ENCODE measurements around the gene MBD4. TPM values are rescaled to one million over a fixed set of nuclear protein-coding genes. Genes with fewer than 3 reads are reported as not detected.
"Not testable (repeated sequence)": the region's sequence is repeated elsewhere in the genome, so short reads cannot be mapped to it uniquely, and the experiment has no call there.

Gene MBD4
- total RNA-seq, 1 donor from 2014 or later = 31.6 TPM

GRCh38 chr3:129432036-129432435 lies 7.7 kb downstream of the MBD4 start:
- DNase-seq (ENCODE audit: low spot score) = no peak

GRCh38 chr3:129429602-129430001 lies 10.1 kb downstream of the MBD4 start:
- DNase-seq (ENCODE audit: low spot score) = no peak

- no peak for DNase-seq (ENCODE audit: low spot score)
Observed at GRCh38 chr3:129429080-129429451, 10.7 kb downstream of the MBD4 start.

GRCh38 chr3:129428376-129429079 lies 11.2 kb downstream of the MBD4 start, which contains the start of gene EFCAB12:
EFCAB12 (minus strand) TSS chr3:129428636; CDS start chr3:129428488, 148 bp downstream.
- peak; percentile 96 for DNase-seq (ENCODE audit: low spot score)

- no peak for DNase-seq (ENCODE audit: low spot score)
Observed at GRCh38 chr3:129428007-129428375, 11.8 kb downstream of the MBD4 start.

GRCh38 chr3:129425619-129426018 lies 14.1 kb downstream of the MBD4 start:
- DNase-seq (ENCODE audit: low spot score) = no peak

- DNase-seq (ENCODE audit: low spot score) = no peak
Observed at GRCh38 chr3:129425213-129425612, 14.5 kb downstream of the MBD4 start.

- DNase-seq (ENCODE audit: low spot score) = no peak
Observed at GRCh38 chr3:129424185-129424841, 15.4 kb downstream of the MBD4 start.

GRCh38 chr3:129422897-129423296 lies 16.9 kb downstream of the MBD4 start:
- DNase-seq (ENCODE audit: low spot score) = no peak

- DNase-seq (ENCODE audit: low spot score) = no peak
Observed at GRCh38 chr3:129421988-129422745, 17.6 kb downstream of the MBD4 start.

- DNase-seq (ENCODE audit: low spot score) = no peak
Observed at GRCh38 chr3:129421236-129421883, 18.4 kb downstream of the MBD4 start.

GRCh38 chr3:129419476-129419875 lies 20.3 kb downstream of the MBD4 start:
- no peak for DNase-seq (ENCODE audit: low spot score)

GRCh38 chr3:129418041-129418973 lies 21.4 kb downstream of the MBD4 start:
- DNase-seq (ENCODE audit: low spot score) = no peak

- DNase-seq (ENCODE audit: low spot score) = no peak
Observed at GRCh38 chr3:129417326-129417725, 22.4 kb downstream of the MBD4 start.

GRCh38 chr3:129416415-129416814 lies 23.3 kb downstream of the MBD4 start:
- no peak for DNase-seq (ENCODE audit: low spot score)

- no peak for DNase-seq (ENCODE audit: low spot score)
Observed at GRCh38 chr3:129415830-129416229, 23.9 kb downstream of the MBD4 start.

GRCh38 chr3:129415378-129415777 lies 24.4 kb downstream of the MBD4 start:
- DNase-seq (ENCODE audit: low spot score) = no peak

- no peak for DNase-seq (ENCODE audit: low spot score)
Observed at GRCh38 chr3:129413687-129414506, 25.9 kb downstream of the MBD4 start.

GRCh38 chr3:129413238-129413637 lies 26.5 kb downstream of the MBD4 start:
- DNase-seq (ENCODE audit: low spot score) = not testable (repeated sequence)

- no peak for DNase-seq (ENCODE audit: low spot score)
Observed at GRCh38 chr3:129412542-129413198, 27.1 kb downstream of the MBD4 start.

Measured in ureter (tissue), 1 donor.